Forelimb muscle (tissue), 1 donor: ENCODE measurements around the gene NFKBIB. TPM values are rescaled to one million over a fixed set of nuclear protein-coding genes. Genes with fewer than 3 reads are reported as not detected.

ENCODE experiments used
- DNase-seq: peaks from one replicate; pipeline ENCODE4 v3.0.0-alpha.2; 2013; ENCODE audit warnings: low read depth
- polyA plus RNA-seq: library from polyadenylated mRNA; unstranded; fragments of 120-200 nt; gene quantifications from one replicate; pipeline ENCODE4 v1.2.1, GENCODE V29; 2013; ENCODE audit not compliant: insufficient read length

Gene NFKBIB
- polyA plus RNA-seq, 1 donor: 9.6 TPM

GRCh38 chr19:38958301-38958700, 58.5 kb downstream of the NFKBIB start:
- no peak for DNase-seq

Other genes with a start within 250 kb of the NFKBIB start
- 0.92 TPM for gene CAPN12, start 155.5 kb upstream of the NFKBIB start, polyA plus RNA-seq
- 0.42 TPM for gene LGALS7, start 126.5 kb upstream of the NFKBIB start, polyA plus RNA-seq
- gene LGALS7B, start 110.8 kb upstream of the NFKBIB start, polyA plus RNA-seq: not detected
- gene LGALS4, start 87.0 kb upstream of the NFKBIB start, polyA plus RNA-seq: 0.99 TPM
- gene ECH1, start 68.2 kb upstream of the NFKBIB start, polyA plus RNA-seq: 118 TPM
- gene HNRNPL, start 50.0 kb upstream of the NFKBIB start, polyA plus RNA-seq: 226 TPM
- gene RINL, start 21.7 kb upstream of the NFKBIB start, polyA plus RNA-seq: 9.6 TPM
- gene SIRT2, start 351 bp upstream of the NFKBIB start, polyA plus RNA-seq: 104 TPM
- 5.9 TPM for gene CCER2, start 12.2 kb downstream of the NFKBIB start, polyA plus RNA-seq
- 24.1 TPM for gene SARS2, start 30.8 kb downstream of the NFKBIB start, polyA plus RNA-seq
- 18.5 TPM for gene MRPS12, start 31.0 kb downstream of the NFKBIB start, polyA plus RNA-seq
- 30.9 TPM for gene FBXO17, start 75.8 kb downstream of the NFKBIB start, polyA plus RNA-seq
- 2.2 TPM for gene FBXO27, start 132.6 kb downstream of the NFKBIB start, polyA plus RNA-seq
- gene ACP7, start 184.4 kb downstream of the NFKBIB start, polyA plus RNA-seq: 0.15 TPM
- 17.5 TPM for gene PAK4, start 225.8 kb downstream of the NFKBIB start, polyA plus RNA-seq